Thoracic aorta (tissue), 2 donors: ENCODE measurements around the gene RAB3B. TPM values are rescaled to one million over a fixed set of nuclear protein-coding genes. Genes with fewer than 3 reads are reported as not detected.
A peak's percentile ranks its signal among the peaks of the same experiment; 100 is the strongest.
"Not testable (repeated sequence)": the region's sequence is repeated elsewhere in the genome, so short reads cannot be mapped to it uniquely, and the experiment has no call there.

Experiments
- ATAC-seq: fragments of 150-250 bp; one replicate; pipeline ENCODE4 v1.8.0; 2017; ENCODE audit warnings: low read depth; ENCODE audit not compliant: insufficient number of reproducible peaks, low FRiP score
- DNase-seq: peaks from one replicate; pipeline ENCODE4 v3.0.0-alpha.2; 2020; ENCODE audit warnings: low spot score
- H3K27ac ChIP-seq, 2 donors: fragments of 200-600 bp; sonication (generic); 1 replicate in 1 of 2; 2 replicates in 1 of 2; pipeline ENCODE4 v1.5.1; 2016; ENCODE audit warnings: mild to moderate bottlenecking in 2 of 2, moderate library complexity in 2 of 2
- H3K27me3 ChIP-seq: fragments of 200-600 bp; sonication (generic); replicated peaks from 2 replicates; pipeline ENCODE4 v1.6.0; 2016; ENCODE audit warnings: mild to moderate bottlenecking; ENCODE audit not compliant: insufficient read depth
- H3K36me3 ChIP-seq: fragments of 200-600 bp; sonication (generic); one replicate; pipeline ENCODE4 v1.5.1; 2016
- H3K4me1 ChIP-seq, 2 donors: fragments of 200-600 bp; sonication (generic); 1 replicate in 1 of 2; 2 replicates in 1 of 2; pipeline versions ENCODE4 v1.5.1 to v1.6.0; 2016; ENCODE audit warnings: low read depth in 2 of 2, mild to moderate bottlenecking in 1 of 2; ENCODE audit not compliant: control insufficient read depth in 1 of 2
- H3K4me3 ChIP-seq: fragments of 200-600 bp; sonication (generic); 2 replicates; pipeline ENCODE4 v1.5.1; 2016; ENCODE audit warnings: mild to moderate bottlenecking
- H3K9me3 ChIP-seq: fragments of 200-600 bp; sonication (generic); 2 replicates; pipeline ENCODE4 v1.5.1; 2016
- CTCF ChIP-seq: fragments of 200-600 bp; sonication (generic); IDR thresholded peaks from one replicate; pipeline ENCODE4 v1.5.1; 2019; ENCODE audit warnings: antibody characterized with exemption
- total RNA-seq, 2 donors: library from RNA; depleted of rRNA; stranded (reverse); fragments of >200 nt; gene quantifications; one replicate each; pipeline versions ENCODE4 v1.1.0 to v1.2.3, GENCODE V29; 2016

The RAB3B gene
- total RNA-seq, 2 donors from 2014 or later = not detected

- no peaks in the 10 kb centered on the region for H3K36me3 ChIP-seq
- ATAC-seq (peak; percentile 100), DNase-seq (peak; percentile 100)
- H3K27ac ChIP-seq = peak within 1 kb of the TSS; percentile 94 to 96
- TF ChIP-seq CTCF = no peak
- H3K4me1 ChIP-seq = peaks cover 30% of the 10 kb centered on the region in 2 donors
- peak within 1 kb of the TSS; percentile 80 for H3K4me3 ChIP-seq
- H3K27me3 ChIP-seq = no peaks in the 10 kb centered on the region
- no peaks in the 10 kb centered on the region for H3K9me3 ChIP-seq
Measured at GRCh38 chr1:51878616-51879336, 111.7 kb downstream of the RAB3B start, which contains the start of gene NRDC. Gene NRDC (minus strand): TSS chr1:51878727. CDS start chr1:51878615, 112 bp downstream.

GRCh38 chr1:51878308-51878615, 112.2 kb downstream of the RAB3B start:
- DNase-seq (no peak), ATAC-seq (no peak)
- peaks cover 32 to 34% of the 10 kb centered on the region in 2 donors for H3K4me1 ChIP-seq
- H3K27ac ChIP-seq = peak overlapping the region; percentile 91 to 96
- no peaks in the 10 kb centered on the region for H3K9me3 ChIP-seq
- H3K27me3 ChIP-seq = no peaks in the 10 kb centered on the region
- no peaks in the 10 kb centered on the region for H3K36me3 ChIP-seq
- TF ChIP-seq CTCF = no peak
- peak overlapping the region; percentile 80 for H3K4me3 ChIP-seq

- no peak for TF ChIP-seq CTCF
- Histone ChIP-seq H3K9me3 (no peaks in the 10 kb centered on the region), H3K27me3 (no peaks in the 10 kb centered on the region), H3K27ac (peak overlapping the region; percentile 91 to 96), H3K4me1 (peaks cover 32 to 39% of the 10 kb centered on the region in 2 donors), H3K4me3 (peak overlapping the region; percentile 80), H3K36me3 (no peaks in the 10 kb centered on the region)
- ATAC-seq (no peak), DNase-seq (no peak)
Measured at GRCh38 chr1:51877434-51878307, 112.8 kb downstream of the RAB3B start.

GRCh38 chr1:51875836-51876235, 114.7 kb downstream of the RAB3B start:
- DNase-seq = no peak
- no peak overlapping the region for H3K27ac ChIP-seq
- H3K9me3 ChIP-seq = no peaks in the 10 kb centered on the region
- peak overlapping the region; percentile 80 for H3K4me3 ChIP-seq
- ATAC-seq = no peak
- no peaks in the 10 kb centered on the region for H3K36me3 ChIP-seq
- TF ChIP-seq CTCF = no peak
- H3K27me3 ChIP-seq = no peaks in the 10 kb centered on the region
- peaks cover 35 to 50% of the 10 kb centered on the region in 2 donors for H3K4me1 ChIP-seq

GRCh38 chr1:51875291-51875772, 115.2 kb downstream of the RAB3B start:
- Histone ChIP-seq H3K27me3 (no peaks in the 10 kb centered on the region), H3K4me1 (peaks cover 37 to 50% of the 10 kb centered on the region in 2 donors), H3K27ac (no peak overlapping the region), H3K36me3 (no peaks in the 10 kb centered on the region), H3K4me3 (no peak overlapping the region), H3K9me3 (no peaks in the 10 kb centered on the region)
- ATAC-seq = no peak
- TF ChIP-seq CTCF = no peak
- DNase-seq = no peak

GRCh38 chr1:51873270-51873669, 117.2 kb downstream of the RAB3B start:
- not testable (repeated sequence) for DNase-seq
- peaks cover 37 to 50% of the 10 kb centered on the region in 2 donors for H3K4me1 ChIP-seq

More at GRCh38 chr1:51873270-51873669, 117.2 kb downstream of the RAB3B start:
- not testable (repeated sequence) for H3K9me3 ChIP-seq, H3K27me3 ChIP-seq, H3K4me3 ChIP-seq, H3K36me3 ChIP-seq, H3K27ac ChIP-seq, ATAC-seq
